ENCODE data around the gene PLS1.

PLS1 gene

DNA sequence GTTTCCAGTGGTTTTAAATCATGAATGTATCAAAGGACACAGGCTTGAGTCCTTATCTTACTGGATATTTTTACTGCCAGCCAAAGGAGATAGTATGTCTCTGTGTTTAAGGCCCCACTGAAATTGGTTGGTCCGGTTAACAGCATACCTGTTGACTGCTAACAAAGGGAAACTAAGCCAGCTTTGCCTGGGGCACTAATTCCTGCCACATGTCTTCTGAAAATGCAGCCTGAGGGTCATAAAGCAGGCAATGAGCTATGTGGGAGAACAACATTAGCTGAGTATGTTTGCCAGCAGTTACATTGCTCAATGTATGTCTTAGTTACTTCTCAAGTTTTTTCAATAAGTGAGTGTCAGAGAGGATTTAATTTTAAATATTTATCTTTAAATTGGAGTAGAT lies 12.4 kb downstream of the PLS1 start:
- H3K9me3 Mint-ChIP-seq: no peaks in the 10 kb centered on the region
- no peaks in the 10 kb centered on the region for H3K36me3 Mint-ChIP-seq
- DNase-seq: no peak
- CTCF ChIA-PET: interaction anchor here (0.9 to 1.7 kb wide), 2 partner anchors 18 to 23 kb away, joined by 3 to 4 read pairs; no protein-coding TSS in a partner anchor
- no peaks in the 10 kb centered on the region for H3K4me1 Mint-ChIP-seq
- H3K27ac Mint-ChIP-seq: no peak overlapping the region
- no peaks in the 10 kb centered on the region for H3K27me3 Mint-ChIP-seq
- no peak overlapping the region for H3K4me3 Mint-ChIP-seq

DNA sequence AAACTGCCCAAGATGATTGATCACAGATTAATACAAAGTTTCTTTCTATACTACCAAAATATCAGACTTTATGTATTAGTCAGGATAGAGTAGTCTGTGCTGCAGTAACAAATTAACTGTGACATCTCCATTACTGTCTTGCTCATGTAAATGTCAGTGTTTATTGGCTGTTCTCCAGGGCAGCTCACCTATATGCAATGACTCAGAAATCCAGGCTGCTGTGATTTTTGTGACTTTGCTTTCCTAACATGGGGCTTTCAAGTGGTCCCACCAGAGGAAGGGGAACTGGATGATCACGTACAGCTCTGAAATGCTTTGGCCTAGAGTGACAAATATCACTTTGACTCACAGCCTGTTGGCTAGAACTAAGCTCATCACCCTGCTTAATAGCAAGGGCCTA lies 12.9 kb downstream of the PLS1 start:
- CTCF ChIA-PET: interaction anchor here (0.9 to 1.7 kb wide), 2 partner anchors 18 to 24 kb away, joined by 3 to 4 read pairs; no protein-coding TSS in a partner anchor
- Mint-ChIP-seq H3K27ac (no peak overlapping the region), H3K4me3 (no peak overlapping the region), H3K36me3 (no peaks in the 10 kb centered on the region), H3K4me1 (no peaks in the 10 kb centered on the region), H3K27me3 (no peaks in the 10 kb centered on the region), H3K9me3 (no peaks in the 10 kb centered on the region)
- DNase-seq: no peak

GRCh38 chr3:142611206-142611605 lies 15.0 kb downstream of the PLS1 start:
- Mint-ChIP-seq H3K4me3 (no peak overlapping the region), H3K4me1 (no peaks in the 10 kb centered on the region), H3K27ac (no peak overlapping the region), H3K27me3 (peaks cover 5% of the 10 kb centered on the region), H3K9me3 (no peaks in the 10 kb centered on the region), H3K36me3 (no peaks in the 10 kb centered on the region)
- DNase-seq: no peak
- CTCF ChIA-PET: interaction anchor here (1.2 kb wide), 1 partner anchor 17 kb away, joined by 4 read pairs; no protein-coding TSS in a partner anchor

DNA sequence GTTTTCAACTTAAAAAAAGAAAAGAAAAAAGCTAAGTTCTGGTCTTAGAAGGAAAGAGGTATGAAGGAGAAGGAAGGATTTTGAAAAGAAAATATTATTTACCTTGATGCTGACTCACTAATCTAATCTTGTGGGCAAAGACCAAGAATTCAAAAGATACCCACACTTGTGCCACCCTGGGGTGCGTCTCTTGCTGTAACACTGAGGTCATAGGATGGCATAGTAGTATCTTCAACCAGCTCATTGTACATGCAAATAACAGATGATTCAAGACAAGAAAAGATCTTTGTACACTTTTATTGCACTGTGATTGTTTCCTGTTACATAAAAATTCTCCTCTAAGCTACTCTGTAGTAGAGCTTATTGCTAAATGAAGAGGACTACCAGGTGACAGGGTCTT lies 17.3 kb downstream of the PLS1 start:
- no peak overlapping the region for H3K27ac Mint-ChIP-seq
- H3K9me3 Mint-ChIP-seq: no peaks in the 10 kb centered on the region
- CTCF ChIA-PET: no interaction called here
- no peaks in the 10 kb centered on the region for H3K36me3 Mint-ChIP-seq
- H3K4me1 Mint-ChIP-seq: no peaks in the 10 kb centered on the region
- no peak overlapping the region for H3K4me3 Mint-ChIP-seq
- H3K27me3 Mint-ChIP-seq: peaks cover 5% of the 10 kb centered on the region
- DNase-seq: no peak

GRCh38 chr3:142614059-142614626 lies 17.9 kb downstream of the PLS1 start:
- Mint-ChIP-seq H3K27me3 (peaks cover 5% of the 10 kb centered on the region), H3K27ac (no peak overlapping the region), H3K9me3 (no peaks in the 10 kb centered on the region), H3K4me1 (no peaks in the 10 kb centered on the region), H3K36me3 (no peaks in the 10 kb centered on the region), H3K4me3 (no peak overlapping the region)
- CTCF ChIA-PET: interaction anchor here (1.4 kb wide), 1 partner anchor 10 kb away, joined by 3 read pairs; no protein-coding TSS in a partner anchor
- DNase-seq: no peak

- CTCF ChIA-PET: interaction anchor here (1.4 kb wide), 1 partner anchor 9 kb away, joined by 3 read pairs; no protein-coding TSS in a partner anchor
Observed at GRCh38 chr3:142615171-142615570, 19.0 kb downstream of the PLS1 start.

GRCh38 chr3:142618917-142619461 lies 22.8 kb downstream of the PLS1 start:
- Mint-ChIP-seq H3K27ac (no peak overlapping the region), H3K36me3 (no peaks in the 10 kb centered on the region), H3K9me3 (no peaks in the 10 kb centered on the region), H3K4me3 (no peak overlapping the region), H3K27me3 (peaks cover 5% of the 10 kb centered on the region), H3K4me1 (no peaks in the 10 kb centered on the region)
- no peak for DNase-seq
- CTCF ChIA-PET: no interaction called here

More at GRCh38 chr3:142615171-142615570, 19.0 kb downstream of the PLS1 start:
- DNase-seq: no peak
- no peak overlapping the region for H3K4me3 Mint-ChIP-seq
- peaks cover 5% of the 10 kb centered on the region for H3K27me3 Mint-ChIP-seq
- no peaks in the 10 kb centered on the region for H3K4me1 Mint-ChIP-seq
- no peaks in the 10 kb centered on the region for H3K36me3 Mint-ChIP-seq
- no peak overlapping the region for H3K27ac Mint-ChIP-seq
- H3K9me3 Mint-ChIP-seq: no peaks in the 10 kb centered on the region

- H3K9me3 Mint-ChIP-seq: no peaks in the 10 kb centered on the region
- no peaks in the 10 kb centered on the region for H3K27me3 Mint-ChIP-seq
- CTCF ChIA-PET: no interaction called here
- no peak overlapping the region for H3K27ac Mint-ChIP-seq
- DNase-seq: no peak
- H3K4me1 Mint-ChIP-seq: no peaks in the 10 kb centered on the region
- H3K4me3 Mint-ChIP-seq: no peak overlapping the region
- H3K36me3 Mint-ChIP-seq: no peaks in the 10 kb centered on the region
Observed at GRCh38 chr3:142622405-142622804, 26.2 kb downstream of the PLS1 start.

DNA sequence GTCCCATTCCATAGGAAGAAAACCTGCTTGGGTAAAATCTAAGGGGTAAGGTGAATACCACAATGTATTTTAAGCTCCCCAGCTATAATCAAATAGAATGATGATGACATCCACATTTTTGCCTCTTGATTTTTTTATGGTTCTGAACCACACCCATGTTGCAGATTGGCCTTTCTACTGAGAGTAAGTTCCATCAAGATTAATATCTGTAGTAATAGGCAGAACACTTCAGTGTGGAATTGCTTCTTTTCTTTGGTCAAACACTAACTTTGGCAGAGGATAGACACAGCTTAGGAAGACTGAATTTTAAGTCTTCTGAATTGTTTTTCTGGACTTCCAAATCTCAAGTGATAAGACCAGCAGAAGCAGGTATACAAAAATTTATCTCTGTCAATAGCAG lies 27.0 kb downstream of the PLS1 start:
- no peak for DNase-seq
- no peaks in the 10 kb centered on the region for H3K36me3 Mint-ChIP-seq
- H3K4me3 Mint-ChIP-seq: no peak overlapping the region
- CTCF ChIA-PET: no interaction called here
- no peaks in the 10 kb centered on the region for H3K4me1 Mint-ChIP-seq
- no peak overlapping the region for H3K27ac Mint-ChIP-seq
- no peaks in the 10 kb centered on the region for H3K9me3 Mint-ChIP-seq
- H3K27me3 Mint-ChIP-seq: no peaks in the 10 kb centered on the region

GRCh38 chr3:142624341-142625152 lies 28.4 kb downstream of the PLS1 start:
- H3K4me1 Mint-ChIP-seq: no peaks in the 10 kb centered on the region
- CTCF ChIA-PET: interaction anchor here (1.0 kb wide), 1 partner anchor 10 kb away, joined by 3 read pairs; no protein-coding TSS in a partner anchor
- no peak overlapping the region for H3K27ac Mint-ChIP-seq
- no peaks in the 10 kb centered on the region for H3K27me3 Mint-ChIP-seq
- no peak overlapping the region for H3K4me3 Mint-ChIP-seq
- H3K9me3 Mint-ChIP-seq: no peaks in the 10 kb centered on the region
- no peaks in the 10 kb centered on the region for H3K36me3 Mint-ChIP-seq
- no peak for DNase-seq

- no peaks in the 10 kb centered on the region for H3K36me3 Mint-ChIP-seq
- H3K9me3 Mint-ChIP-seq: no peaks in the 10 kb centered on the region
- no peak overlapping the region for H3K4me3 Mint-ChIP-seq
- no peak overlapping the region for H3K27ac Mint-ChIP-seq
- H3K4me1 Mint-ChIP-seq: no peaks in the 10 kb centered on the region
- H3K27me3 Mint-ChIP-seq: no peaks in the 10 kb centered on the region
- no peak for DNase-seq
- CTCF ChIA-PET: no interaction called here
Observed at GRCh38 chr3:142625153-142625440, 28.9 kb downstream of the PLS1 start.

DNA sequence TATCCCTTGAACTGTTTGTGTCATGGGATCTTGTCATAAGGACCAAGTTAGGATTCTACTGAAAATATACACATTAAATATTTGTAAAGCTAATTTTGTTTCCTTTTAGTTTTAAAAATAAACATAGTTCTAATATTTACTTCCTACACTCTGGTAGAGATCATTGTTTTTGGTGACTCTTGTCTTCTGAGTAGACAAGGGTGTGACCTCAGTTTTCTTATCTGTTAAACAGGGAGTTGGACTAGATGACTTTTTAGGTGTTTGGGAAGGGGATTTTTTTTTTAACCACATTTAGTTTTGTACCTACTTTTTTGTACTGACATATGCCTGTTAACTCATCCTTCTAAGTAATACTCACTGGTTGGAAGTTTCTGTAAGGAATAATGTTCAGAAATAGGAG lies 30.8 kb downstream of the PLS1 start:
- Mint-ChIP-seq H3K27me3 (no peaks in the 10 kb centered on the region), H3K36me3 (no peaks in the 10 kb centered on the region), H3K27ac (no peak overlapping the region), H3K4me1 (no peaks in the 10 kb centered on the region), H3K4me3 (no peak overlapping the region), H3K9me3 (no peaks in the 10 kb centered on the region)
- CTCF ChIA-PET: interaction anchor here (1.8 kb wide), 1 partner anchor 16 kb away, joined by 4 read pairs; no protein-coding TSS in a partner anchor
- no peak for DNase-seq

GRCh38 chr3:142628801-142629200 lies 32.6 kb downstream of the PLS1 start:
- CTCF ChIA-PET: interaction anchor here (0.5 to 1.8 kb wide), 3 partner anchors 18 to 66 kb away, joined by 3 to 4 read pairs (median 3); no protein-coding TSS in a partner anchor
- H3K9me3 Mint-ChIP-seq: no peaks in the 10 kb centered on the region

GRCh38 chr3:142633073-142633472 lies 36.9 kb downstream of the PLS1 start:
- Mint-ChIP-seq H3K9me3 (no peaks in the 10 kb centered on the region), H3K36me3 (no peaks in the 10 kb centered on the region), H3K27ac (no peak overlapping the region), H3K4me3 (no peak overlapping the region), H3K4me1 (no peaks in the 10 kb centered on the region), H3K27me3 (no peaks in the 10 kb centered on the region)
- CTCF ChIA-PET: no interaction called here
- DNase-seq: no peak

More at GRCh38 chr3:142628801-142629200, 32.6 kb downstream of the PLS1 start:
- DNase-seq: no peak
- Mint-ChIP-seq H3K4me3 (no peak overlapping the region), H3K27ac (no peak overlapping the region), H3K4me1 (no peaks in the 10 kb centered on the region), H3K36me3 (no peaks in the 10 kb centered on the region), H3K27me3 (no peaks in the 10 kb centered on the region)

- CTCF ChIA-PET: no interaction called here
- DNase-seq: no peak
- Mint-ChIP-seq H3K4me3 (no peak overlapping the region), H3K36me3 (no peaks in the 10 kb centered on the region), H3K9me3 (no peaks in the 10 kb centered on the region), H3K27ac (no peak overlapping the region), H3K27me3 (no peaks in the 10 kb centered on the region), H3K4me1 (no peaks in the 10 kb centered on the region)
Observed at GRCh38 chr3:142636050-142636449, 39.9 kb downstream of the PLS1 start.
